Prostate gland (tissue), 2 donors: Measurements from ENCODE around the gene OR5L2.
"Not testable (repeated sequence)": the region's sequence is repeated elsewhere in the genome, so short reads cannot be mapped to it uniquely, and the experiment has no call there.

Experiments
- POLR2A ChIP-seq: fragments of 450-650 bp; IDR thresholded peaks from one replicate; pipeline ENCODE4 v1.6.1; 2016; ENCODE audit warnings: antibody characterized with exemption, mild to moderate bottlenecking
- POLR2AphosphoS5 ChIP-seq: sonication (generic); formaldehyde crosslinking; IDR thresholded peaks from one replicate; pipeline ENCODE4 v1.6.1; 2017; ENCODE audit warnings: antibody characterized with exemption
- TF ChIP-seq, protein P1 (sequence below), 4 experiments: fragments of 200-600 bp in 2 of 4; fragments of 450-650 bp in 2 of 4; sonication (generic) in 2 of 4; IDR thresholded peaks; 1 replicate in 3 of 4; 2 replicates in 1 of 4; pipeline ENCODE4 v1.5.1; 2016 to 2019; ENCODE audit warnings: antibody characterized with exemption in 4 of 4, mild to moderate bottlenecking in 2 of 4, moderate library complexity in 2 of 4

GRCh38 chr11:55873146-55873545 is 46.1 kb downstream of the OR5L2 start:
- TF ChIP-seq, protein P1, sequence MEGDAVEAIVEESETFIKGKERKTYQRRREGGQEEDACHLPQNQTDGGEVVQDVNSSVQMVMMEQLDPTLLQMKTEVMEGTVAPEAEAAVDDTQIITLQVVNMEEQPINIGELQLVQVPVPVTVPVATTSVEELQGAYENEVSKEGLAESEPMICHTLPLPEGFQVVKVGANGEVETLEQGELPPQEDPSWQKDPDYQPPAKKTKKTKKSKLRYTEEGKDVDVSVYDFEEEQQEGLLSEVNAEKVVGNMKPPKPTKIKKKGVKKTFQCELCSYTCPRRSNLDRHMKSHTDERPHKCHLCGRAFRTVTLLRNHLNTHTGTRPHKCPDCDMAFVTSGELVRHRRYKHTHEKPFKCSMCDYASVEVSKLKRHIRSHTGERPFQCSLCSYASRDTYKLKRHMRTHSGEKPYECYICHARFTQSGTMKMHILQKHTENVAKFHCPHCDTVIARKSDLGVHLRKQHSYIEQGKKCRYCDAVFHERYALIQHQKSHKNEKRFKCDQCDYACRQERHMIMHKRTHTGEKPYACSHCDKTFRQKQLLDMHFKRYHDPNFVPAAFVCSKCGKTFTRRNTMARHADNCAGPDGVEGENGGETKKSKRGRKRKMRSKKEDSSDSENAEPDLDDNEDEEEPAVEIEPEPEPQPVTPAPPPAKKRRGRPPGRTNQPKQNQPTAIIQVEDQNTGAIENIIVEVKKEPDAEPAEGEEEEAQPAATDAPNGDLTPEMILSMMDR (IDR thresholded peaks at IDR 0.05), result not testable (repeated sequence)
- TF ChIP-seq POLR2AphosphoS5, POLR2A: not testable (repeated sequence)
